H1 (cell line): ENCODE data around the gene MBD3. TPM values are rescaled to one million over a fixed set of nuclear protein-coding genes. Genes with fewer than 3 reads are reported as not detected.

Experiments used
- CTCF ChIA-PET: fragments of 300-600 bp; sonication (Branson Sonifier 250); formaldehyde crosslinking; loops from one replicate; lab custom pipeline; 2021; ENCODE audit not compliant: partially characterized antibody; lab: Charles Lee
- POLR2A ChIA-PET: fragments of 300-600 bp; sonication (Branson Sonifier 250); formaldehyde crosslinking; loops from one replicate; lab custom pipeline; 2021; ENCODE audit warnings: inconsistent platforms; ENCODE audit not compliant: partially characterized antibody; lab: Charles Lee
- DNase-seq, 2 experiments: peaks; one replicate each; pipeline versions ENCODE4 v3.0.0 to v3.0.0-alpha.2; 2010 to 2022; ENCODE audit warnings: low spot score in 2 of 2, low read depth in 1 of 2, mixed read lengths in 1 of 2
- FAIRE-seq: peaks from 2 replicates; lab custom pipeline; 2011; peaks lifted over from hg19 to GRCh38; lab: Jason Lieb, UNC
- H2AFZ ChIP-seq: 2 replicates; pipeline ENCODE4 v1.8.1; 2012; ENCODE audit warnings: low read length, inconsistent platforms
- H2AK5ac ChIP-seq: 2 replicates; pipeline ENCODE4 v1.6.1; 2013; ENCODE audit warnings: low read depth, low read length
- H2BK120ac ChIP-seq: replicated peaks from 2 replicates; pipeline ENCODE3; 2013; ENCODE audit warnings: low read depth, low read length, inconsistent platforms
- H2BK12ac ChIP-seq: 2 replicates; pipeline ENCODE4 v1.6.1; 2013; ENCODE audit warnings: low read depth, low read length
- H2BK15ac ChIP-seq: 2 replicates; pipeline ENCODE4 v1.6.1; 2013; ENCODE audit warnings: low read length
- H2BK20ac ChIP-seq: 2 replicates; pipeline ENCODE4 v1.6.1; 2013; ENCODE audit warnings: low read length
- H2BK5ac ChIP-seq: 2 replicates; pipeline ENCODE4 v1.6.1; 2013; ENCODE audit warnings: low read depth, low read length
- H3K14ac ChIP-seq: 2 replicates; pipeline ENCODE4 v1.6.1; 2013; ENCODE audit warnings: inconsistent platforms; ENCODE audit not compliant: insufficient read length
- H3K18ac ChIP-seq: 2 replicates; pipeline ENCODE4 v1.6.1; 2013; ENCODE audit warnings: low read length; ENCODE audit errors: extremely low read depth
- H3K23ac ChIP-seq: 2 replicates; pipeline ENCODE4 v1.6.1; 2013; ENCODE audit warnings: inconsistent platforms; ENCODE audit not compliant: insufficient read length
- H3K23me2 ChIP-seq: 2 replicates; pipeline ENCODE4 v1.6.1; 2013; ENCODE audit warnings: low read depth, low read length
- H3K27ac ChIP-seq: 2 replicates; pipeline ENCODE4 v1.6.1; 2011; ENCODE audit warnings: low read depth, low read length, inconsistent platforms
- H3K27me3 ChIP-seq, 4 experiments: replicated peaks in 1 of 4; 1 replicate in 1 of 4; 2 replicates in 3 of 4; pipeline versions ENCODE4 v1.6.1 to v1.8.1; 2011 to 2013; ENCODE audit warnings: low read length in 3 of 4, mild to moderate bottlenecking in 3 of 4, inconsistent platforms in 2 of 4, mixed read lengths in 2 of 4, moderate library complexity in 1 of 4; ENCODE audit not compliant: control insufficient read depth in 3 of 4, insufficient read depth in 3 of 4; ENCODE audit errors: extremely low read depth in 1 of 4
- H3K36me3 ChIP-seq, 4 experiments: 2 replicates each; pipeline versions ENCODE4 v1.6.1 to v1.8.1; 2011 to 2013; ENCODE audit warnings: mild to moderate bottlenecking in 4 of 4, low read length in 3 of 4, moderate library complexity in 2 of 4, control low read depth in 1 of 4, inconsistent platforms in 1 of 4; ENCODE audit not compliant: insufficient read depth in 4 of 4, control insufficient read depth in 2 of 4
- H3K4ac ChIP-seq: replicated peaks from 2 replicates; pipeline ENCODE3; 2013; ENCODE audit warnings: low read length, low read depth, mixed read lengths, inconsistent platforms; ENCODE audit not compliant: insufficient read length
- H3K4me1 ChIP-seq, 4 experiments: replicated peaks in 1 of 4; 1 replicate in 1 of 4; 2 replicates in 3 of 4; pipeline versions ENCODE4 v1.6.1 to v1.8.1; 2011 to 2013; ENCODE audit warnings: low read length in 3 of 4, inconsistent platforms in 2 of 4, mixed read lengths in 1 of 4; ENCODE audit not compliant: insufficient read depth in 4 of 4, control insufficient read depth in 3 of 4
- H3K4me2 ChIP-seq, 2 experiments: 2 replicates each; pipeline versions ENCODE4 v1.6.1 to v1.8.1; 2011 to 2013; ENCODE audit warnings: low read depth in 2 of 2, low read length in 2 of 2, control low read depth in 1 of 2, inconsistent platforms in 1 of 2, mild to moderate bottlenecking in 1 of 2; ENCODE audit not compliant: insufficient read depth in 1 of 2
- H3K4me3 ChIP-seq, 4 experiments: fragments of 200-600, 300-600 bp in 1 of 4; sonication (generic), shearing (Covaris generic), sonication (Bioruptor Twin) in 1 of 4; 2 replicates each; pipeline versions ENCODE4 v1.5.1 to v1.8.1; 2011 to 2016; ENCODE audit warnings: low read length in 4 of 4, low read depth in 3 of 4, control low read depth in 2 of 4, inconsistent platforms in 2 of 4, mild to moderate bottlenecking in 2 of 4, mixed read lengths in 1 of 4, moderate library complexity in 1 of 4; ENCODE audit not compliant: insufficient read depth in 2 of 4; ENCODE audit errors: extremely low read depth in 1 of 4
- H3K56ac ChIP-seq: replicated peaks from 2 replicates; pipeline ENCODE3; 2013; ENCODE audit warnings: low read depth, mild to moderate bottlenecking, mixed read lengths, low read length, inconsistent platforms; ENCODE audit not compliant: insufficient read length
- H3K79me1 ChIP-seq: 2 replicates; pipeline ENCODE4 v1.6.1; 2013; ENCODE audit warnings: low read depth, low read length, control low read depth
- H3K79me2 ChIP-seq, 2 experiments: 2 replicates each; pipeline versions ENCODE4 v1.6.1 to v1.8.1; 2012 to 2013; ENCODE audit warnings: low read length in 2 of 2, mild to moderate bottlenecking in 2 of 2, inconsistent platforms in 1 of 2; ENCODE audit not compliant: insufficient read depth in 2 of 2, control insufficient read depth in 1 of 2
- H3K9ac ChIP-seq, 4 experiments: replicated peaks in 1 of 4; 1 replicate in 1 of 4; 2 replicates in 3 of 4; pipeline versions ENCODE4 v1.6.1 to v1.8.1; 2011 to 2013; ENCODE audit warnings: low read depth in 3 of 4, low read length in 3 of 4, control low read depth in 2 of 4, mild to moderate bottlenecking in 2 of 4, moderate library complexity in 2 of 4, inconsistent platforms in 1 of 4; ENCODE audit errors: extremely low read depth in 1 of 4
- H3K9me3 ChIP-seq, 2 experiments: 2 replicates each; pipeline versions ENCODE4 v1.6.1 to v1.8.1; 2012 to 2013; ENCODE audit warnings: mild to moderate bottlenecking in 2 of 2, moderate library complexity in 2 of 2, control low read depth in 1 of 2, inconsistent platforms in 1 of 2, low read depth in 1 of 2, low read length in 1 of 2, mixed read lengths in 1 of 2; ENCODE audit not compliant: insufficient read depth in 2 of 2
- H4K20me1 ChIP-seq, 2 experiments: replicated peaks in 1 of 2; 2 replicates each; pipeline versions ENCODE3 to v1.8.1; 2011 to 2013; ENCODE audit warnings: inconsistent platforms in 2 of 2, low read length in 2 of 2, mild to moderate bottlenecking in 1 of 2; ENCODE audit not compliant: insufficient read depth in 2 of 2, control insufficient read depth in 1 of 2
- H4K5ac ChIP-seq: 2 replicates; pipeline ENCODE4 v1.6.1; 2013; ENCODE audit warnings: low read length, low read depth, mixed read lengths, inconsistent platforms; ENCODE audit not compliant: insufficient read length
- H4K8ac ChIP-seq: 2 replicates; pipeline ENCODE4 v1.8.0; 2013; ENCODE audit warnings: mild to moderate bottlenecking, moderate library complexity, low read length, inconsistent platforms; ENCODE audit not compliant: insufficient read depth; ENCODE audit errors: extremely low read depth
- H4K91ac ChIP-seq: replicated peaks from 2 replicates; pipeline ENCODE3; 2013; ENCODE audit warnings: low read length, mixed read lengths, inconsistent platforms; ENCODE audit not compliant: insufficient read length
- BACH1 ChIP-seq: IDR thresholded peaks from 2 replicates; pipeline ENCODE4 v1.6.1; 2012; ENCODE audit warnings: low read length, improper control_type of control experiment
- WGBS, 2 experiments: shearing (Covaris generic) in 1 of 2; methylation state at CpG; one replicate each; pipeline versions ENCODE4 v1.1.6 to v1.1.7; 2013 to 2015; ENCODE audit warnings: low lambda C conversion rate in 2 of 2, mixed read lengths in 2 of 2, inconsistent platforms in 1 of 2, low coverage in 1 of 2, missing lambda C conversion rate in 1 of 2; ENCODE audit not compliant: insufficient replicate concordance in 2 of 2, insufficient coverage in 1 of 2, insufficient read length in 1 of 2; ENCODE audit errors: extremely low coverage in 1 of 2, missing lambda C conversion rate in 1 of 2; 5-methylcytosine and 5-hydroxymethylcytosine counted together
- polyA plus RNA-seq, 7 experiments: library from polyadenylated mRNA; depleted of rRNA in 3 of 7; stranded (reverse) in 5 of 7; unstranded in 2 of 7; fragments of >200 nt in 5 of 7; fragments of 200-250 nt in 2 of 7; gene quantifications; 1 replicate in 5 of 7; 2 replicates in 1 of 7; 4 replicates in 1 of 7; pipeline versions ENCODE4 v1.2.1 to v1.2.3, GENCODE V29; 2011 to 2013; ENCODE audit warnings: missing spikeins in 2 of 7, mixed read lengths in 2 of 7
- total RNA-seq: library from RNA; stranded (reverse); fragmentation: NEBNext Ultra II Directional; extraction: Animal tissue kit (Norgen Biotek cat#: 25700); gene quantifications from 2 replicates; pipeline ENCODE4 v1.2.1, GENCODE V29; 2021

The MBD3 gene
- total and polyA plus RNA-seq, 2 of the 8 experiments (the other 6 are each of a cell fraction or from before 2014, with no cell fraction given): 88.2 to 110 TPM

- DNase-seq: no peak
- Histone ChIP-seq H3K36me3 (no peaks in the 10 kb centered on the region), H4K8ac (no peak overlapping the region), H3K18ac (no peak overlapping the region), H3K56ac (no peak overlapping the region), H3K4me3 (no peak overlapping the region), H4K91ac (no peak overlapping the region), H2BK15ac (no peak overlapping the region), H3K9me3 (no peaks in the 10 kb centered on the region; a peak in 1 of 4 replicates), H4K5ac (no peak overlapping the region), H3K9ac (no peak overlapping the region), H3K4ac (no peak overlapping the region), H3K4me2 (no peak overlapping the region), H3K4me1 (no peaks in the 10 kb centered on the region), H3K23ac (no peak overlapping the region), H2BK12ac (no peak overlapping the region), H3K27ac (no peak overlapping the region), H3K23me2 (peaks cover 11% of the 10 kb centered on the region; the same call in 1 of the 2 replicates), H3K79me2 (no peaks in the 10 kb centered on the region), H2BK120ac (no peak overlapping the region), H3K14ac (no peak overlapping the region), H2BK5ac (no peak overlapping the region), H3K27me3 (peaks cover 0 to 2% (median 0%) of the 10 kb centered on the region in 4 experiments; a peak in 1 of 7 replicates), H2AK5ac (peak overlapping the region; percentile 65; the same call in 1 of the 2 replicates), H3K79me1 (no peaks in the 10 kb centered on the region), H4K20me1 (peaks cover 3 to 6% of the 10 kb centered on the region in 2 experiments), H2AFZ (no peak overlapping the region), H2BK20ac (no peak overlapping the region)
- no peak for FAIRE-seq
- 72 to 100% methylated on average over 2 to 3 of the region's 4 CpGs for WGBS, 2 experiments
- ChIA-PET CTCF (no interaction called here), POLR2A (interaction anchor here (1.7 kb wide), 1 partner anchor 42 kb away, joined by 6 read pairs; no protein-coding TSS in a partner anchor)
- TF ChIP-seq BACH1: no peak
Observed at GRCh38 chr19:1549332-1549945, 43.2 kb downstream of the MBD3 start.
